D721Med (cell line): Measurements from ENCODE around the gene MAST4.

Experiments used
- DNase-seq: peaks from one replicate; pipeline ENCODE4 v3.0.0; 2011; ENCODE audit warnings: low spot score; ENCODE audit not compliant: insufficient read length
- FAIRE-seq: peaks from 2 replicates; lab custom pipeline; 2011; peaks lifted over from hg19 to GRCh38; lab: Jason Lieb, UNC
- TF ChIP-seq, protein P1 (sequence below): IDR thresholded peaks from 2 replicates; pipeline ENCODE4 v1.5.1; 2012; ENCODE audit warnings: mild to moderate bottlenecking, control low read depth; ENCODE audit not compliant: insufficient read depth; ENCODE audit errors: missing control alignments

The MAST4 gene

DNA sequence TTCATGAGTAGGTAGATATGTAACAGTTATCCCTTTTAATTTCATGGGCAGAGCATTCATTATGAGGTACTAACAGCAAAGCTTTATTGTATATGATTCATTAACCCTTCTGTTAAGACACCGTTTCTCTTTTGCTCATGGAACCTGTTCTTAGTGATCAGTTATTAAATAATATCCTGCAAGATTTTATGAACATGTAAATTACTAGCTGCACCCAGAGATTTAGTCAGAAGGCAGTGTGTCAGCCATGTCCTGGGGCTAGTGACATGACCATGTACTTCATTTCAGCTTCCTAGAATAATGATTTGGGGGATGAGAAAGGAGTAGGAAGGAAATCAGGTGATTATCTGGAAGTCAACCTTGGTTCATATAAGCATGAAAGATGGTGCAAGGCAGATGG lies 7.0 kb downstream of the MAST4 start:
- no peak for FAIRE-seq
- TF ChIP-seq, protein P1, sequence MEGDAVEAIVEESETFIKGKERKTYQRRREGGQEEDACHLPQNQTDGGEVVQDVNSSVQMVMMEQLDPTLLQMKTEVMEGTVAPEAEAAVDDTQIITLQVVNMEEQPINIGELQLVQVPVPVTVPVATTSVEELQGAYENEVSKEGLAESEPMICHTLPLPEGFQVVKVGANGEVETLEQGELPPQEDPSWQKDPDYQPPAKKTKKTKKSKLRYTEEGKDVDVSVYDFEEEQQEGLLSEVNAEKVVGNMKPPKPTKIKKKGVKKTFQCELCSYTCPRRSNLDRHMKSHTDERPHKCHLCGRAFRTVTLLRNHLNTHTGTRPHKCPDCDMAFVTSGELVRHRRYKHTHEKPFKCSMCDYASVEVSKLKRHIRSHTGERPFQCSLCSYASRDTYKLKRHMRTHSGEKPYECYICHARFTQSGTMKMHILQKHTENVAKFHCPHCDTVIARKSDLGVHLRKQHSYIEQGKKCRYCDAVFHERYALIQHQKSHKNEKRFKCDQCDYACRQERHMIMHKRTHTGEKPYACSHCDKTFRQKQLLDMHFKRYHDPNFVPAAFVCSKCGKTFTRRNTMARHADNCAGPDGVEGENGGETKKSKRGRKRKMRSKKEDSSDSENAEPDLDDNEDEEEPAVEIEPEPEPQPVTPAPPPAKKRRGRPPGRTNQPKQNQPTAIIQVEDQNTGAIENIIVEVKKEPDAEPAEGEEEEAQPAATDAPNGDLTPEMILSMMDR: no peak
- no peak for DNase-seq

DNA sequence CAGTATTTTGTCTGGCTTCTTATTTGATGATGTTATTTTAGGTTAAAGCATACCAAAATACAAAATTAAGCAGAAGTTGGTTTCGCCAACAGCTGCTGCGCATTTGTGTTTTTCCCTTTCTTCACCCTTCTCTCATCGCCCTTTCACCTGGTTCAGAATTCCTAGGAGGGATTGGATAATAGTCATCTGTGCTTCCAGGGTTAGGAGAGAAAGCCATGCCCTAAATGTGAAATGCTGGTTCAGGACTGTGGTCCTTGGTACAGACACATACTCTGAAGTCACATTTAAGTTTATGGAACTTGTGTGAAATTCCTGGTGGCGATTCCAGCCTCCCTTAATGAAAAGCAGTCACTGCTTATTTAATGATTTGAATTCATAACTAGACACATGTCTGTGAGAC lies 7.7 kb downstream of the MAST4 start:
- FAIRE-seq: no peak
- TF ChIP-seq, protein P1: no peak
- no peak for DNase-seq

- TF ChIP-seq, protein P1: no peak
- FAIRE-seq (no peak), DNase-seq (no peak)
Measured at GRCh38 chr5:66606713-66607112, 10.5 kb downstream of the MAST4 start.

DNA sequence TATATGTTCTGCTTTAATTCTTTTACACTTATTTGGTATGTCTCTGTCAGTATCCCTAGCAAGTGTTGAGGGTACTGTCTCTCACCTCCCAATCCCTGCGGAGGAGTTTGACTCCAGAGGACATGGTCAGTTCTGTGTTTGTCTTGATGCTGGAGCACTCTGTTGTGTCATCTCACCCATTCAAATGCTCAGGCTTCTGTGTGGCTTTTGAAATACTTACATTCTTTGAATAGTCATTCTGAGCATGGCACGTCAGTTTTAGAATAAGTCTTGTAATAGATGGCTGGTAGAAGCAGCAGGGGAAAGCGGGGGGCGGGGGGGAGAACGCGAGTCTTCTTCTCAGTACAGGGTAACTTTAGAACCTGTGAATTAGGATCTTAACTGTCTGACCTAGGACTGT lies 12.3 kb downstream of the MAST4 start:
- TF ChIP-seq, protein P1: no peak
- FAIRE-seq (no peak), DNase-seq (no peak)

DNA sequence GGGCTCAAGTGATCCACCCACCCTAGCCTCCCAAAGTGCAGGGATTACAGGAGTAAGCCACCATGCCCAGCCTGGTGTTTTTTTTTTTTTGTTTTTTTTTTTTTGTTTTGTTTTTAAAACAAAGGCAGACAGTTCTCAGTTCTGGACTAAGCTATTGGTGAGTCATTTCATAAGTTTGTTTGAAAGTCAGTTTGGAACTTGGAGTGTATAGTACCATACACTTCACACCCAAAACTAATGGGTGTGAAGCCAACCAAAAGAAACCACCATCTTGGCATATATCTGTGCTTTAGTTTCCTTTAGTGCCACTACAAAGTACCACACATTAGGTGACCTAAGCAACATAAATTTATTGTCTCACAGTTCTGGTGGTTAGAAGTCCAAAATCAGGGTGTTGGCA lies 13.4 kb downstream of the MAST4 start:
- FAIRE-seq (no peak), DNase-seq (no peak)
- TF ChIP-seq, protein P1: no peak

- no peak for FAIRE-seq
- TF ChIP-seq, protein P1: no peak
- no peak for DNase-seq
Measured at GRCh38 chr5:66612226-66612625, 16.0 kb downstream of the MAST4 start.

DNA sequence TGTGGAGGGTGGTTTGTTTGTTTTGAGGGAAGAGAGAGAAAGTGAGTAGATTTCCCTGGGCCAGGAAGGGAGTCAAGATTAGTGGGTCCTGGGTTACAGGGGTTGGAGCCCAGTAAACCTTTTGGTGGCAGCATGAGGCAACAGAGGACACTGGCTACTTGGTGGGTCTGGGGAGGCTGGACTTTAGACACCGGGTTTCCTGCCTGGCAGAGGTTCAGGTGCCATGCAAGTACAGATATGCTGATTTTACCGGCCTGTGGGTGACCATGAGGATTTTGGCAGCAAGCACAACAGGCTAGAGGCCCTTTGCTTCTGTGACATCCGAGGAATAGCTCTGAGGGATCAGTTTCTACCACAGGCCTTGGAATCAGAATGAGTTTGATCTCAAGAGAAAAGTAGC lies 18.9 kb downstream of the MAST4 start:
- DNase-seq (no peak), FAIRE-seq (no peak)
- TF ChIP-seq, protein P1: no peak
